A549 (cell line): Measurements from ENCODE around the gene PKD1. TPM values are rescaled to one million over a fixed set of nuclear protein-coding genes. Genes with fewer than 3 reads are reported as not detected.

Source experiments
- ATAC-seq, 2 experiments: fragments of 200-7000 bp in 1 of 2; fragments of >200 bp in 1 of 2; cut with Nextera tagmentation in 1 of 2; cut with Tn5 transposase in 1 of 2; 3 replicates each; pipeline versions ENCODE4 v1.8.0 to v1.9.1; 2018 to 2020; ENCODE audit warnings: mild to moderate bottlenecking in 1 of 2, moderate library complexity in 1 of 2
- CTCF ChIA-PET: fragments of 300-600 bp; sonication (Branson Sonifier 250); formaldehyde crosslinking; extraction: SDS; loops from one replicate; lab custom pipeline; 2021; ENCODE audit warnings: antibody characterized with exemption, inconsistent platforms; lab: Yijun Ruan, JAX
- POLR2A ChIA-PET: fragments of 350-600 bp; formaldehyde crosslinking; extraction: SDS; loops from one replicate; lab custom pipeline; 2021; ENCODE audit warnings: antibody characterized with exemption, inconsistent platforms; lab: Yijun Ruan, JAX
- DNase-seq, 2 experiments: peaks; one replicate each; pipeline versions ENCODE4 v3.0.0 to v3.0.0-alpha.2; 2011 to 2016; ENCODE audit warnings: low read depth in 1 of 2, low spot score in 1 of 2
- FAIRE-seq: peaks from 2 replicates; lab custom pipeline; 2011; peaks lifted over from hg19 to GRCh38; lab: Jason Lieb, UNC
- H3K27ac ChIP-seq, 2 experiments: fragments of >200 bp; sonication (Bioruptor Twin); formaldehyde crosslinking; 3 replicates each; pipeline ENCODE4 v1.5.1; 2016 to 2017
- H3K4me1 ChIP-seq: fragments of >200 bp; sonication (Bioruptor Twin); formaldehyde crosslinking; 3 replicates; pipeline ENCODE4 v1.6.1; 2016
- H3K4me2 ChIP-seq: fragments of >200 bp; sonication (Bioruptor Twin); formaldehyde crosslinking; 3 replicates; pipeline ENCODE4 v1.6.1; 2016
- H3K4me3 ChIP-seq: fragments of >200 bp; sonication (Bioruptor Twin); formaldehyde crosslinking; 3 replicates; pipeline ENCODE4 v1.5.1; 2016
- H3K9me3 ChIP-seq: fragments of >200 bp; sonication (Bioruptor Twin); formaldehyde crosslinking; 3 replicates; pipeline ENCODE4 v1.6.1; 2016
- CBX2 ChIP-seq: fragments of 200-600 bp; sonication (generic); IDR thresholded peaks from 2 replicates; pipeline ENCODE4 v1.6.1; 2016; ENCODE audit warnings: low read depth, mild to moderate bottlenecking, borderline replicate concordance
- CBX8 ChIP-seq: fragments of 200-600 bp; sonication (generic); IDR thresholded peaks from 2 replicates; pipeline ENCODE4 v1.6.1; 2016
- CEBPB ChIP-seq, 2 experiments: fragments of >200 bp in 1 of 2; sonication (Bioruptor Twin) in 1 of 2; formaldehyde crosslinking in 1 of 2; IDR thresholded peaks; 2 replicates each; pipeline ENCODE4 v1.6.1; 2012 to 2016
- CHD2 ChIP-seq: fragments of 150-350 bp; IDR thresholded peaks from 2 replicates; pipeline ENCODE4 v1.6.1; 2014; ENCODE audit warnings: low read length; ENCODE audit not compliant: partially characterized antibody
- ESRRA ChIP-seq: fragments of 150-350 bp; IDR thresholded peaks from 2 replicates; pipeline ENCODE4 v1.6.1; 2014; ENCODE audit warnings: mild to moderate bottlenecking, low read length, borderline replicate concordance
- HES2 ChIP-seq: fragments of >200 bp; sonication (Bioruptor Twin); formaldehyde crosslinking; IDR thresholded peaks from 2 replicates; pipeline ENCODE4 v1.6.1; 2016
- KDM1A ChIP-seq: fragments of 200-600 bp; sonication (generic); IDR thresholded peaks from 2 replicates; pipeline ENCODE4 v1.6.1; 2016; ENCODE audit warnings: low read depth, mild to moderate bottlenecking
- MAFK ChIP-seq: fragments of 450-650 bp; IDR thresholded peaks from 2 replicates; pipeline ENCODE4 v1.6.1; 2014; ENCODE audit not compliant: partially characterized antibody
- NPAS2 ChIP-seq: fragments of 250-450 bp; sonication (Bioruptor Pico); IDR thresholded peaks from 2 replicates; pipeline ENCODE4 v1.8.0; 2022; ENCODE audit warnings: mild to moderate bottlenecking, moderate library complexity, borderline replicate concordance
- NR3C1 ChIP-seq: fragments of >200 bp; sonication (Bioruptor Twin); formaldehyde crosslinking; IDR thresholded peaks from 3 replicates; pipeline ENCODE4 v1.6.1; 2017
- RAD21 ChIP-seq, 2 experiments: fragments of >200 bp in 1 of 2; sonication (Bioruptor Twin) in 1 of 2; formaldehyde crosslinking in 1 of 2; IDR thresholded peaks in 1 of 2; conservative IDR thresholded peaks in 1 of 2; 2 replicates in 1 of 2; 3 replicates in 1 of 2; pipeline ENCODE4 v1.6.1; 2012 to 2018; ENCODE audit warnings: inconsistent platforms in 1 of 2
- RCOR1 ChIP-seq: fragments of 150-350 bp; IDR thresholded peaks from 2 replicates; pipeline ENCODE4 v1.6.1; 2014; ENCODE audit warnings: antibody characterized with exemption, low read length, low read depth
- RFX5 ChIP-seq: fragments of 450-650 bp; IDR thresholded peaks from 2 replicates; pipeline ENCODE4 v1.7.1; 2014; ENCODE audit warnings: antibody characterized with exemption, mild to moderate bottlenecking, moderate library complexity
- RNF2 ChIP-seq: fragments of 200-600 bp; sonication (generic); IDR thresholded peaks from 2 replicates; pipeline ENCODE4 v1.6.1; 2016; ENCODE audit warnings: low read depth, mild to moderate bottlenecking, antibody characterized with exemption, moderate library complexity, borderline replicate concordance
- TP53 ChIP-seq: fragments of 250-450 bp; sonication (Bioruptor Pico); IDR thresholded peaks from 2 replicates; pipeline ENCODE4 v1.5.0; 2021; ENCODE audit warnings: mild to moderate bottlenecking, moderate library complexity
- WGBS: methylation state at CpG from one replicate; pipeline ENCODE4 v1.1.6; 2017; ENCODE audit errors: missing lambda C conversion rate; 5-methylcytosine and 5-hydroxymethylcytosine counted together
- polyA plus RNA-seq, 4 experiments: library from polyadenylated mRNA; depleted of rRNA in 3 of 4; stranded (reverse); fragments of >200 nt; fragmentation: RNase III in 1 of 4; extraction: RNeasy Plus Mini Kit Qiagen cat#74134 plus additional on column Dnase treatment in 1 of 4; gene quantifications; 2 replicates in 3 of 4; 3 replicates in 1 of 4; pipeline ENCODE4 v1.2.3, GENCODE V29; 2011 to 2017
- TF ChIP-seq, protein P1 (sequence below): IDR thresholded peaks from 2 replicates; pipeline ENCODE4 v1.6.1; 2012; ENCODE audit warnings: low read depth, borderline replicate concordance

PKD1 gene
- polyA plus RNA-seq, 2 of the 4 experiments (the other 2 are of a cell fraction), result 11.5 to 39.2 TPM

- no peak overlapping the region for H3K27ac ChIP-seq
- H3K4me1 ChIP-seq, result no peaks in the 10 kb centered on the region
- ChIA-PET POLR2A (interaction anchor here (0.6 kb wide), 1 partner anchor 13 kb away, joined by 6 read pairs; no protein-coding TSS in a partner anchor), CTCF (interaction anchor here (0.7 to 2.0 kb wide), 8 partner anchors 9 to 69 kb away, joined by 3 to 8 read pairs (median 4); no protein-coding TSS in a partner anchor)
- peak in 1 of 2 experiments; percentile 23; a peak in 1 of 5 replicates for TF ChIP-seq RAD21 (conservative IDR thresholded peaks at IDR 0.05 in 1 of 2, IDR thresholded peaks at IDR 0.05 in 1 of 2)
- TF ChIP-seq CBX2, result no peak
- no peaks in the 10 kb centered on the region for H3K9me3 ChIP-seq
- 93% methylated on average over 32 of the region's 34 CpGs for WGBS
- DNase-seq (no peak), FAIRE-seq (no peak), ATAC-seq (peak; percentile 41 to 62; a peak in 4 of 6 replicates)
- no peak overlapping the region for H3K4me3 ChIP-seq
- no peak overlapping the region for H3K4me2 ChIP-seq
Measured at GRCh38 chr16:2071454-2072202, 64.1 kb downstream of the PKD1 start.

GRCh38 chr16:2070576-2071453 lies 64.9 kb downstream of the PKD1 start:
- peak; percentile 71 for TF ChIP-seq MAFK
- TF ChIP-seq RNF2, result no peak
- Histone ChIP-seq H3K27ac (no peak overlapping the region), H3K9me3 (no peaks in the 10 kb centered on the region), H3K4me2 (no peak overlapping the region), H3K4me3 (no peak overlapping the region), H3K4me1 (no peaks in the 10 kb centered on the region)
- CTCF ChIA-PET, result interaction anchor here (0.7 to 2.0 kb wide), 6 partner anchors 8 to 70 kb away, joined by 3 to 8 read pairs (median 4); no protein-coding TSS in a partner anchor
- FAIRE-seq, result no peak
- POLR2A ChIA-PET, result no interaction called here
- WGBS, result 96% methylated on average over 18 of the region's 29 CpGs
- DNase-seq, result no peak
- peak in 1 of 2 experiments; percentile 9; a peak in 2 of 6 replicates for ATAC-seq

GRCh38 chr16:2066139-2066538 lies 69.6 kb downstream of the PKD1 start:
- Histone ChIP-seq H3K4me1 (no peaks in the 10 kb centered on the region), H3K27ac (no peak overlapping the region), H3K4me3 (no peak overlapping the region), H3K4me2 (no peak overlapping the region), H3K9me3 (no peaks in the 10 kb centered on the region)
- FAIRE-seq (no peak), DNase-seq (no peak), ATAC-seq (no peak)
- TF ChIP-seq NR3C1 (no peak), RCOR1 (no peak), HES2 (no peak), TP53 (CRISPR knock-in tag) (no peak), ESRRA (no peak), CBX8 (no peak), NPAS2 (CRISPR knock-in tag) (no peak), RFX5 (no peak), KDM1A (no peak), CEBPB (IDR thresholded peaks at IDR 0.05) (no peak), CHD2 (no peak)
- TF ChIP-seq, protein P1, sequence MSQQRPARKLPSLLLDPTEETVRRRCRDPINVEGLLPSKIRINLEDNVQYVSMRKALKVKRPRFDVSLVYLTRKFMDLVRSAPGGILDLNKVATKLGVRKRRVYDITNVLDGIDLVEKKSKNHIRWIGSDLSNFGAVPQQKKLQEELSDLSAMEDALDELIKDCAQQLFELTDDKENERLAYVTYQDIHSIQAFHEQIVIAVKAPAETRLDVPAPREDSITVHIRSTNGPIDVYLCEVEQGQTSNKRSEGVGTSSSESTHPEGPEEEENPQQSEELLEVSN, result no peak
- CTCF ChIA-PET, result interaction anchor here (0.8 to 2.7 kb wide), 4 partner anchors 10 to 75 kb away, joined by 3 to 15 read pairs (median 5); partner anchors contain the start of genes NTHL1 and TSC2
- POLR2A ChIA-PET, result no interaction called here
- WGBS, result 93% methylated on average over 11 of the region's 11 CpGs
